Stimulated activated CD8-positive, alpha-beta memory T cell treated with anti-CD3 and anti-CD28 coated beads, Interleukin-7, amount 100 ng/mL, for 48 hours (primary cell): ENCODE measurements around the gene MRPL9.
"Not testable (repeated sequence)": the region's sequence is repeated elsewhere in the genome, so short reads cannot be mapped to it uniquely, and the experiment has no call there.

Experiments used
- DNase-seq, 2 donors: peaks; one replicate each; pipeline ENCODE4 v3.0.0-alpha.2; 2020; ENCODE audit warnings: low read depth in 1 of 2; ENCODE audit errors: extremely low read depth in 1 of 2

MRPL9 gene

GRCh38 chr1:151787689-151788088, 24.4 kb upstream of the MRPL9 start:
- DNase-seq, result no peak

- no peak for DNase-seq
Observed at GRCh38 chr1:151783796-151784195, 20.5 kb upstream of the MRPL9 start.

- no peak for DNase-seq
Observed at GRCh38 chr1:151782741-151783140, 19.4 kb upstream of the MRPL9 start.

- not testable (repeated sequence) for DNase-seq
Observed at GRCh38 chr1:151782026-151782425, 18.7 kb upstream of the MRPL9 start.

GRCh38 chr1:151780736-151781135, 17.4 kb upstream of the MRPL9 start:
- not testable (repeated sequence) for DNase-seq

GRCh38 chr1:151779852-151780251, 16.6 kb upstream of the MRPL9 start:
- no peak for DNase-seq

- no peak for DNase-seq
Observed at GRCh38 chr1:151777317-151777716, 14.0 kb upstream of the MRPL9 start.

GRCh38 chr1:151776665-151777062, 13.4 kb upstream of the MRPL9 start:
- DNase-seq, result no peak

GRCh38 chr1:151775894-151776664, 12.8 kb upstream of the MRPL9 start:
- DNase-seq, result no peak

- DNase-seq, result no peak
Observed at GRCh38 chr1:151774256-151774922, 11.1 kb upstream of the MRPL9 start.

GRCh38 chr1:151773702-151774101, 10.4 kb upstream of the MRPL9 start:
- DNase-seq, result no peak

- not testable (repeated sequence) for DNase-seq
Observed at GRCh38 chr1:151769270-151769669, 6.0 kb upstream of the MRPL9 start.

GRCh38 chr1:151768351-151769066, 5.2 kb upstream of the MRPL9 start:
- DNase-seq, result not testable (repeated sequence)

GRCh38 chr1:151763990-151764389, 694 bp upstream of the MRPL9 start:
- DNase-seq, result no peak

GRCh38 chr1:151760597-151761385, 2.5 kb downstream of the MRPL9 start:
- no peak for DNase-seq

- DNase-seq, result no peak
Observed at GRCh38 chr1:151759241-151759640, 4.1 kb downstream of the MRPL9 start.

GRCh38 chr1:151756291-151756690, 7.0 kb downstream of the MRPL9 start:
- no peak for DNase-seq

- DNase-seq, result no peak
Observed at GRCh38 chr1:151741516-151741915, 21.8 kb downstream of the MRPL9 start.

GRCh38 chr1:151739590-151740355, 23.5 kb downstream of the MRPL9 start:
- DNase-seq, result no peak

GRCh38 chr1:151737479-151737878, 25.8 kb downstream of the MRPL9 start:
- no peak for DNase-seq
